Head of caudate nucleus (tissue), 42 donors: ENCODE data around the gene EPN3.

Experiments used
- DNase-seq, 42 donors: peaks; one replicate each; pipeline versions ENCODE4 v3.0.0 to v3.0.0-alpha.2; 2020 to 2021; ENCODE audit warnings: mixed read lengths in 7 of 42
- intact Hi-C: fragments of 100-400 bp; cut with DNase I; formaldehyde crosslinking; loops from one replicate; pipeline ENCODE4 v1.15.0; 2022

EPN3 gene

GRCh38 chr17:50559674-50560184 is 27.2 kb downstream of the EPN3 start:
- DNase-seq: peak in 4 of 42 donors; percentile 24 to 45 (median 36)
- intact Hi-C loops: no loop called here

- intact Hi-C loops: no loop called here
- DNase-seq: peak; percentile 67 to 94 (median 87)
Observed at GRCh38 chr17:50560185-50560824, 27.8 kb downstream of the EPN3 start, which contains the start of gene CACNA1G. CACNA1G (plus strand) TSS chr17:50560715; CDS start chr17:50561460, 745 bp downstream.

- intact Hi-C loops: no loop called here
Observed at GRCh38 chr17:50560931-50561745, 28.6 kb downstream of the EPN3 start.

GRCh38 chr17:50561746-50562141 is 29.2 kb downstream of the EPN3 start:
- intact Hi-C loops: no loop called here
- no peak for DNase-seq

More at GRCh38 chr17:50560931-50561745, 28.6 kb downstream of the EPN3 start:
- DNase-seq: no peak

GRCh38 chr17:50562242-50563091 is 29.9 kb downstream of the EPN3 start:
- no peak for DNase-seq
- intact Hi-C loops: no loop called here

GRCh38 chr17:50563092-50563511 is 30.6 kb downstream of the EPN3 start:
- DNase-seq: no peak
- intact Hi-C loops: no loop called here

- peak; percentile 30 to 83 (median 66) for DNase-seq
- intact Hi-C loops: no loop called here
Observed at GRCh38 chr17:50564916-50565315, 32.4 kb downstream of the EPN3 start.

- intact Hi-C loops: no loop called here
- DNase-seq: peak; percentile 51 to 95 (median 79)
Observed at GRCh38 chr17:50565402-50566350, 33.1 kb downstream of the EPN3 start.

GRCh38 chr17:50566886-50567285 is 34.4 kb downstream of the EPN3 start:
- intact Hi-C loops: no loop called here

GRCh38 chr17:50568659-50569058 is 36.1 kb downstream of the EPN3 start:
- DNase-seq: no peak
- intact Hi-C loops: no loop called here

More at GRCh38 chr17:50566886-50567285, 34.4 kb downstream of the EPN3 start:
- DNase-seq: no peak

- no peak for DNase-seq
- intact Hi-C loops: no loop called here
Observed at GRCh38 chr17:50569592-50569991, 37.1 kb downstream of the EPN3 start.

GRCh38 chr17:50570032-50570431 is 37.5 kb downstream of the EPN3 start:
- intact Hi-C loops: no loop called here
- DNase-seq: no peak

- no peak for DNase-seq
- intact Hi-C loops: no loop called here
Observed at GRCh38 chr17:50570528-50570927, 38.0 kb downstream of the EPN3 start.

GRCh38 chr17:50571681-50572080 is 39.1 kb downstream of the EPN3 start:
- intact Hi-C loops: no loop called here
- no peak for DNase-seq

GRCh38 chr17:50572541-50572940 is 40.0 kb downstream of the EPN3 start:
- intact Hi-C loops: no loop called here
- no peak for DNase-seq

GRCh38 chr17:50573866-50574611 is 41.5 kb downstream of the EPN3 start:
- intact Hi-C loops: no loop called here
- DNase-seq: no peak

GRCh38 chr17:50575581-50576210 is 43.2 kb downstream of the EPN3 start:
- intact Hi-C loops: no loop called here
- DNase-seq: no peak
